MG63 (cell line): Measurements from ENCODE around the gene CEPT1. TPM values are rescaled to one million over a fixed set of nuclear protein-coding genes. Genes with fewer than 3 reads are reported as not detected.
"Not testable (repeated sequence)": the region's sequence is repeated elsewhere in the genome, so short reads cannot be mapped to it uniquely, and the experiment has no call there.

Source experiments
- DNase-seq: peaks from one replicate; pipeline ENCODE4 v3.0.0-alpha.2; 2020
- H3K27me3 ChIP-seq: fragments of 250-450 bp; sonication (Bioruptor Pico); 2 replicates; pipeline ENCODE4 v1.5.1; 2020; ENCODE audit warnings: mild to moderate bottlenecking, moderate library complexity
- H3K36me3 ChIP-seq: fragments of 250-450 bp; sonication (Bioruptor Pico); 2 replicates; pipeline ENCODE4 v1.5.1; 2020; ENCODE audit warnings: mild to moderate bottlenecking, moderate library complexity
- H3K4me3 ChIP-seq: fragments of 250-450 bp; sonication (Bioruptor Pico); 2 replicates; pipeline ENCODE4 v1.5.1; 2020; ENCODE audit warnings: mild to moderate bottlenecking, moderate library complexity
- H3K9me3 ChIP-seq: fragments of 250-450 bp; sonication (Bioruptor Pico); 2 replicates; pipeline ENCODE4 v1.5.1; 2020; ENCODE audit warnings: mild to moderate bottlenecking, moderate library complexity
- total RNA-seq: library from RNA; depleted of rRNA; stranded (reverse); fragments of >200 nt; shearing (Covaris generic); gene quantifications from 2 replicates; pipeline ENCODE4 v1.2.3, GENCODE V29; 2014; ENCODE audit warnings: low replicate concordance; rRNA removed

CEPT1 gene
- 37.0 and 55.6 TPM in 2 replicates for total RNA-seq

DNA sequence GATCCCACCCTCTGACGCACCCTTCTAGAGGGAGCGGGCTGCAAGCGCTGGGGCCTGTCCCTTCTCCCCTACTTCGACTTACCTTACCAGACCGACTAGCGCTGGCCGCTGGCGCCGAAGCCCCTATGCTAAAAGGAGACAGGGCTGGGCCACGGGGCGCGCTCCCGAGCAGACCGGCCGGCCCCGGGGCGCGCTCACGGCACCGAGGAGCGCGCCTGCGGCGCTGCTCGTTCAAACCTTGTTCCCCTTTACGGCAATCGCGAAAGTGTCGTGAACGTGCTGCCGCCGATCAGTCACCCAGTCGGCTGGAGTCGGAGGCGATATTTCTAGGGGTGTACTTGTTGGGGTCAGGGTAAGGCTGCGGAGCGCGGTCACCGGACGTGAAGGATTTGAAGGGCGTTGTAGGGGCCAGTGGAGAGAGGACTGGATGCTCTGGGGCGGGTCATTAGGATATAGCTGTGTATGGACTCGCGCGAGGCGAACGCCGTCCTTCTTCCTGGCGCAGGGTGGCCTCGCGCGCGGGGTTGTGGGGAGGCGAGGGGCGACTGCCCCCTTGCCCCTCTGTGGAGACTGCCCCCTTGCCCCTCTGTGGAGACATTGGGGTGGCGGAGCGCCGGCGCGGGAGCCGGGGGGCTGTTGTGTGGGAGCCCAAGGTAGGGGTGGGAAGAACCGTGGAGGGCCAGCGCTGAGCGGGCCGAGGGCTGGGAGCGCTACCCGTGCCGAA lies at the start of gene CEPT1, which contains the start of gene DRAM2:
Gene CEPT1, plus strand, starts transcription at position 268 of the 724 bp plus-strand sequence. CDS start 7,492 bp downstream, outside the sequence.
Gene DRAM2, minus strand, starts transcription at position 138 of the 724 bp plus-strand sequence. CDS start 8,539 bp downstream, outside the sequence.
- DNase-seq, result peak; percentile 100
- Histone ChIP-seq H3K4me3 (peak within 1 kb of the TSS; percentile 95), H3K9me3 (no peaks in the 10 kb centered on the region), H3K36me3 (peaks cover 23% of the 10 kb centered on the region), H3K27me3 (no peaks in the 10 kb centered on the region)

DNA sequence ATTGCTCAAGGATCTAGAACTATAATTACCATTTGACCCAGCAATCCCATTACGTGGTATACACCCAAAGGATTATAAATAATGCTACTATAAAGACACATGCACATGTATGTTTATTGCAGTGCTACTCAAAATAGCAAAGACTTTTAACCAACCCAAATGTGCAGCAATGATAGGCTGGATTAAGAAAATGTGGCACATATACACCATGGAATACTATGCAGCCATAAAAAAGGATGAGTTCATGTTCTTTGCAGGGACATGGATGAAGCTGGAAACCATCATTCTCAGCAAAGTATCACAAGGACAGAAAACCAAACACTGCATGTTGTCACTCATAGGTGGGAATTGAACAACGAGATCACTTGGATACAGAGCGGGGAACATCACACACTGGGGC lies 44.6 kb upstream of the CEPT1 start:
- not testable (repeated sequence) for H3K4me3 ChIP-seq, H3K9me3 ChIP-seq, H3K27me3 ChIP-seq, DNase-seq, H3K36me3 ChIP-seq

DNA sequence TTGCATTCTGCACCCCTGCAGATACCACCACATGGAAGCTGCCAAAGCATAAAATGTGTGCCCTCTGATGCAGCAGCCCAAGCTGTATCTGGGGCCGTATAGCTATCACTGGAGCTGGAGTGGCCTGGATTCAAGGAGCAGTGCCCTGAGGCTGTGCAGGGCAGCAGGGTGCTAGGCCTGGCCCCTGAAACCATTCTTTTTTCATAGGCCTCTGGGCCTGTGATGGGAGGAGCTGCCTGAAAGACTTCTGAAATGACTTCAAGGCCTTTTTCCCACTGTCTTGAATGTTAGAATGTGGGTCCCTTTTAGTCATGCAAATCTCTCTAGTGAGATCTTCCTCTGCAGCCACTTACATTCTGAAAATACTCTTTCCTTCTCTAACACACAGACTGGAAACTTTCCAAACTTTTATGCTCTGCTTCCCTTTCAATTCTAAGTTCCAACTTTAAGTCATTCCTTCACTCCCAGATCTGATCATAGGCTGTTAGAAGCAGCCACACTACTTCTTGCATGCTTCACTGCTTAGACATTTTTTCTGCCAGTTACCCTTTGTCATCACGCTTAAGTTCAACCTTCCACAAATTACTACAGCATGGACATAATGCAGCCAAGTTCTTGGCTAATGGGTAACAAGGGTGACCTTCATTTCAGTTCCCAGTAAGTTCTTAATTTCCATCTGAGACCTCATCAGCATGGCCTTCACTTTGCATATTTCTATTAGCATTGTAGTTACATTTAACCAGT lies 42.5 kb upstream of the CEPT1 start:
- Histone ChIP-seq H3K4me3 (no peak overlapping the region), H3K36me3 (no peaks in the 10 kb centered on the region), H3K27me3 (no peaks in the 10 kb centered on the region), H3K9me3 (peaks cover 15% of the 10 kb centered on the region)
- no peak for DNase-seq

DNA sequence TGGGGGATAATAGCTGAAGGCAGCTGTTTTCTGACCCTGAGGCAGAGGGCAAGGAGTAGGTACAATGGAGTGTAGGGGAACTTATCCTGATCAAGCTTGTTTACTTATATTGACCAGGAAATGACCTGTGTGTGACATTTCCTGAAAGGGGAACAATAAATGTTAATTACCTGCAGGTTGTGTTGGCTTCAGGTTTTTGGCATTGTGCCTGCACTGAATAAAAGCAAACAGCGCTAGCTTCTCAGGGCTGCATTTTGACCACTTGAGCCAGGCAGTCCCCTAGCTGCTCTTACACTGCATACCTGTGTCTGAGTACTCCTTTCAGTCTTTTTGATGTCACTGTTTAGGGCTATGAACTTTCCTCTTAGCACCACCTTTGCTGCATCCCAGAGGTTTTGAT lies 40.7 kb upstream of the CEPT1 start:
- Histone ChIP-seq H3K9me3 (peaks cover 15% of the 10 kb centered on the region), H3K4me3 (no peak overlapping the region), H3K36me3 (no peaks in the 10 kb centered on the region), H3K27me3 (no peaks in the 10 kb centered on the region)
- no peak for DNase-seq

- H3K27me3 ChIP-seq, result no peaks in the 10 kb centered on the region
- H3K9me3 ChIP-seq, result peaks cover 13% of the 10 kb centered on the region
- DNase-seq, result no peak
- no peak overlapping the region for H3K4me3 ChIP-seq
- no peaks in the 10 kb centered on the region for H3K36me3 ChIP-seq
Measured at GRCh38 chr1:111101854-111102642, 38.0 kb upstream of the CEPT1 start.

DNA sequence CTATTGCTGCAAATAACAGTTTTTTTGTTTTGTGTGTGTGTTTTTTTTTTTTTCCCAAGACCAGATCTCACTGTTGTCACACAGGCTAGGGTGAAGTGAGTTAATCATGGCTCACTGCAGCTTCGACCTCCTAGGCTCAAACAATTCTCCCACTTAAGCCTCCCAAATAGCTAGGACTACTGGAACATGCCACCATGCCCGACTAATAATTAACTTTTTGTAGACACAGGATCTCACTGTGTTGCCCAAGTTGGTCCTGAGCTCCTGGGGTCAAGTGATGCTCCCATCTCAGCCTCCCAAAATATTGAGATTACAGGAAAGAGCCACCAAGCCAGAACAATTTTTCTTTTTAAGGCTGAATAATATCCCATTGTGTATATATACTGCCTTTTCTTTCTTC lies 35.0 kb upstream of the CEPT1 start:
- DNase-seq, result no peak
- Histone ChIP-seq H3K9me3 (peaks cover 23% of the 10 kb centered on the region), H3K36me3 (no peaks in the 10 kb centered on the region), H3K4me3 (no peak overlapping the region), H3K27me3 (no peaks in the 10 kb centered on the region)

- DNase-seq, result no peak
- Histone ChIP-seq H3K9me3 (peaks cover 14% of the 10 kb centered on the region), H3K27me3 (no peaks in the 10 kb centered on the region), H3K36me3 (peaks cover 12% of the 10 kb centered on the region; the same call in 1 of the 2 replicates), H3K4me3 (no peak overlapping the region)
Measured at GRCh38 chr1:111110197-111110899, 29.7 kb upstream of the CEPT1 start.

DNA sequence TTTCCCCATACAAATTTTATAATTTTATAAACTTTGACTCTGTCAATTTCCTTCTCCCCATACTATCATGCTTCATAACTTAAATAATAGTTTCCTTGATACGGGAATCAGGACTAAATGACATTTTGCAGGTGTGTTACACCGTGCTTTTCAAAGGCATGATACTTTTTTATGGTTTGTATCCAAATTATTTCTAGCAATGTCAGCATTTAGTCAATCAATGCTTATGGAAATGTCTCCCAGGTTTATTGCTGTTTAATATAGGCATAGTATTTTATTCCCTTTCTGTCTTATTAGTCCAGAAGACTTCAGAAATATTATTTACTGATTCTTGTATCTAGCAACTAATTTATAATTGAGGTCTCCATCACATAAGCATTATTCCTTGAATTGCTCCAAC lies 23.5 kb upstream of the CEPT1 start:
- no peaks in the 10 kb centered on the region for H3K9me3 ChIP-seq
- H3K27me3 ChIP-seq, result no peaks in the 10 kb centered on the region
- no peak overlapping the region for H3K4me3 ChIP-seq
- H3K36me3 ChIP-seq, result peaks cover 44% of the 10 kb centered on the region
- no peak for DNase-seq

DNA sequence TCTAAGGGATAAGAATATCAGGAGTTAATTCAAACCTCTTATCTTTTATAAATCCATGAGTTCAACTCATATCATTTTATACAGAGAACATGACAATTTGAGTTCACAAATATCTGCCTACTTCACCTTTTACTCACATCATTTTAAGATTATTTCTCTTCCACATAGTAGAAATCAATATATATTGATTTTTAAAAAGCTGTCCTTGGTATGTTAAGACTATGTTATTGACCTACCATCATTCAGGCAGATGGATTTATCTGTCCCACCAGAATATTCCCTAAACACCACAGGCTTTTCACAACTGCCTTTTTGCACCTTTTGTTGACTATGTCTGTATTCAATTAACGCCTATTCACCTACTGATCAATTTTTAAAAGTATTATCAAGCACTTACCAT lies 13.7 kb upstream of the CEPT1 start:
- no peaks in the 10 kb centered on the region for H3K27me3 ChIP-seq
- H3K36me3 ChIP-seq, result peaks cover 55% of the 10 kb centered on the region
- no peak overlapping the region for H3K4me3 ChIP-seq
- no peaks in the 10 kb centered on the region for H3K9me3 ChIP-seq
- DNase-seq, result no peak

- Histone ChIP-seq H3K36me3 (peaks cover 55% of the 10 kb centered on the region), H3K9me3 (no peaks in the 10 kb centered on the region), H3K27me3 (no peaks in the 10 kb centered on the region), H3K4me3 (no peak overlapping the region)
- DNase-seq, result no peak
Measured at GRCh38 chr1:111127923-111128643, 11.9 kb upstream of the CEPT1 start.

- Histone ChIP-seq H3K4me3 (no peak overlapping the region), H3K27me3 (no peaks in the 10 kb centered on the region), H3K36me3 (peaks cover 44% of the 10 kb centered on the region), H3K9me3 (no peaks in the 10 kb centered on the region)
- no peak for DNase-seq
Measured at GRCh38 chr1:111129376-111129775, 10.6 kb upstream of the CEPT1 start.

GRCh38 chr1:111131693-111132092 lies 8.3 kb upstream of the CEPT1 start:
- DNase-seq, result no peak
- Histone ChIP-seq H3K9me3 (no peaks in the 10 kb centered on the region), H3K4me3 (no peak overlapping the region), H3K27me3 (no peaks in the 10 kb centered on the region), H3K36me3 (peaks cover 41% of the 10 kb centered on the region)

DNA sequence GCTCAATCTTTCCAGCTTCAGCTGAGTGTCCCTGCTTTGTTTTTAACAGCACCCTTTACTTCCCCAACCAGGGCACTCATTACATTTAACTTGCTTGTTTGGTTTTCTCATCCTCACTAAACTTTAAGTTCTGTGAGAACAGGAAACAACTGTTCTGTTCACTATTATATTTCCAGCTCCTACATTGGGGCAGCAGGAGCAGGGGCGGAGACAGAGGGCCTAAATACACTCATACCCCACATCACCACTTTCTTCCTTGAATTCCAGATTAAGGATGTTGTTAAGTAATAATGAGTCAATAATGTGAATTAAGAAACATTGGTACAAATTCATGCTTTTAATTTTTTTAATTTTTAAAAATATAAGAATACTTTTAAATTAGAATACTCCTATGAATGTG lies 6.2 kb upstream of the CEPT1 start:
- no peak for DNase-seq
- H3K4me3 ChIP-seq, result no peak overlapping the region
- H3K9me3 ChIP-seq, result no peaks in the 10 kb centered on the region
- peaks cover 40% of the 10 kb centered on the region for H3K36me3 ChIP-seq
- no peaks in the 10 kb centered on the region for H3K27me3 ChIP-seq

DNA sequence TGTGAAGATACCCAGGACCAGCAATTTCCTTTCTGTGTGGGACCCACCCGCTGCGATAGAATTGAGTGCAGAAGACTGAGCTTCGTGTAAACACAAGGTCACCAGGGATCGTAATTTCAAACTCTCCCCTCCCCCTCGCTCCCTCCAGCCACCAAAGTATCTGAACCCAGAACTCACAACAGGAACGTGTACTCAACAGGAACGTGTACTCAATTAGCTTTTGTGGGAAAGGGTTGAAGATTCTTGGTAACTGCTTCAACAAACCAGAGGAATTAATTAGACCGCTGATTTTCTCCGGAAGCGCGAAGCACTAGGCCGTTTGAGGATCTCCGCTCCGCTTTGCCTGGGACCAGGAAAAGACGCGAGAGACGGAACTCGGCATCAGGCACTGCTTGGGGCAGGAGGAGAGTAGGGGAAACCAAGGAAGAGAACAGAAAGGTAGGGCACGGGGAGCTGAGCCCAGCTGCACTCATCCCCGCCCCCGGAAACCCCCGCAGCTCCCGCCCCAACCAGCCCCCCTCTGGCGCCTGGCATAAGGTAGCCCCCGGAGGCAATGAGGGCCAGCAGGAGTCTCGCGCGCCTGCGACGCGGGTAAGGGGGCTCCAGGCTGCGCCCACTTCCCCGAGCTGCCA lies 583 bp upstream of the CEPT1 start:
- DNase-seq, result peak; percentile 76
- peaks cover 25% of the 10 kb centered on the region for H3K36me3 ChIP-seq
- peak overlapping the region; percentile 95 for H3K4me3 ChIP-seq
- no peaks in the 10 kb centered on the region for H3K27me3 ChIP-seq
- no peaks in the 10 kb centered on the region for H3K9me3 ChIP-seq

DNA sequence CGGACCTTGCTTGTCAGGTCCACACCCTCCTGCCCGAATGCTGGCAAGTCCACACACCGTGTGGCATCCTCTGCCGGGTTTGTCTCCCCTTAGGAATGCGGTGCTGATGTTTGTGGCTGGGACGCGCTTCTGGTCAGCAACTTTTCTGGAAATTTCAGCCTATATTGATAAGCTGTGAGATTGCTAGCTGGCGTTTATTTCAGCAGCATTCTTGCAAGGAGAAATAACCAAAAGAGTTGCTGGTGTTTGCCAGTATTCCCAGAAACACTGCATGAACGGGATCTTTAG lies 601 bp downstream of the CEPT1 start:
- DNase-seq, result peak; percentile 88
- no peaks in the 10 kb centered on the region for H3K9me3 ChIP-seq
- peaks cover 24% of the 10 kb centered on the region for H3K36me3 ChIP-seq
- no peaks in the 10 kb centered on the region for H3K27me3 ChIP-seq
- H3K4me3 ChIP-seq, result peak overlapping the region; percentile 95
